ENCODE measurements around the gene NAT14. TPM values are rescaled to one million over a fixed set of nuclear protein-coding genes. Genes with fewer than 3 reads are reported as not detected.

Gene NAT14
- total RNA-seq, 1 donor from 2014 or later = 33.1 TPM

GRCh38 chr19:55441319-55441691 is 43.7 kb upstream of the NAT14 start:
- no peak overlapping the region for H3K27ac Mint-ChIP-seq (ENCODE audit: unreplicated experiment)
- H3K27me3 Mint-ChIP-seq (ENCODE audit: low read depth) = peaks cover 70% of the 10 kb centered on the region
- TF ChIP-seq, protein P1, sequence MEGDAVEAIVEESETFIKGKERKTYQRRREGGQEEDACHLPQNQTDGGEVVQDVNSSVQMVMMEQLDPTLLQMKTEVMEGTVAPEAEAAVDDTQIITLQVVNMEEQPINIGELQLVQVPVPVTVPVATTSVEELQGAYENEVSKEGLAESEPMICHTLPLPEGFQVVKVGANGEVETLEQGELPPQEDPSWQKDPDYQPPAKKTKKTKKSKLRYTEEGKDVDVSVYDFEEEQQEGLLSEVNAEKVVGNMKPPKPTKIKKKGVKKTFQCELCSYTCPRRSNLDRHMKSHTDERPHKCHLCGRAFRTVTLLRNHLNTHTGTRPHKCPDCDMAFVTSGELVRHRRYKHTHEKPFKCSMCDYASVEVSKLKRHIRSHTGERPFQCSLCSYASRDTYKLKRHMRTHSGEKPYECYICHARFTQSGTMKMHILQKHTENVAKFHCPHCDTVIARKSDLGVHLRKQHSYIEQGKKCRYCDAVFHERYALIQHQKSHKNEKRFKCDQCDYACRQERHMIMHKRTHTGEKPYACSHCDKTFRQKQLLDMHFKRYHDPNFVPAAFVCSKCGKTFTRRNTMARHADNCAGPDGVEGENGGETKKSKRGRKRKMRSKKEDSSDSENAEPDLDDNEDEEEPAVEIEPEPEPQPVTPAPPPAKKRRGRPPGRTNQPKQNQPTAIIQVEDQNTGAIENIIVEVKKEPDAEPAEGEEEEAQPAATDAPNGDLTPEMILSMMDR (IDR thresholded peaks at IDR 0.05) = no peak
- H3K4me1 Mint-ChIP-seq (ENCODE audit: low read depth) = peaks cover 14% of the 10 kb centered on the region
- DNase-seq (ENCODE audit: low spot score) = no peak
- no peak overlapping the region for H3K4me3 Mint-ChIP-seq (ENCODE audit: unreplicated experiment)
- peaks cover 3% of the 10 kb centered on the region for H3K9me3 Mint-ChIP-seq (ENCODE audit: low read depth)
- peaks cover 3% of the 10 kb centered on the region for H3K36me3 Mint-ChIP-seq (ENCODE audit: low read depth)

GRCh38 chr19:55441692-55442321 is 43.2 kb upstream of the NAT14 start:
- TF ChIP-seq, protein P1 (IDR thresholded peaks at IDR 0.05) = no peak
- Mint-ChIP-seq H3K4me1 (ENCODE audit: low read depth) (peaks cover 14% of the 10 kb centered on the region), H3K4me3 (ENCODE audit: unreplicated experiment) (no peak overlapping the region), H3K27me3 (ENCODE audit: low read depth) (peaks cover 67% of the 10 kb centered on the region), H3K27ac (ENCODE audit: unreplicated experiment) (no peak overlapping the region), H3K9me3 (ENCODE audit: low read depth) (peaks cover 3% of the 10 kb centered on the region), H3K36me3 (ENCODE audit: low read depth) (peaks cover 3% of the 10 kb centered on the region)
- DNase-seq (ENCODE audit: low spot score) = no peak

DNA sequence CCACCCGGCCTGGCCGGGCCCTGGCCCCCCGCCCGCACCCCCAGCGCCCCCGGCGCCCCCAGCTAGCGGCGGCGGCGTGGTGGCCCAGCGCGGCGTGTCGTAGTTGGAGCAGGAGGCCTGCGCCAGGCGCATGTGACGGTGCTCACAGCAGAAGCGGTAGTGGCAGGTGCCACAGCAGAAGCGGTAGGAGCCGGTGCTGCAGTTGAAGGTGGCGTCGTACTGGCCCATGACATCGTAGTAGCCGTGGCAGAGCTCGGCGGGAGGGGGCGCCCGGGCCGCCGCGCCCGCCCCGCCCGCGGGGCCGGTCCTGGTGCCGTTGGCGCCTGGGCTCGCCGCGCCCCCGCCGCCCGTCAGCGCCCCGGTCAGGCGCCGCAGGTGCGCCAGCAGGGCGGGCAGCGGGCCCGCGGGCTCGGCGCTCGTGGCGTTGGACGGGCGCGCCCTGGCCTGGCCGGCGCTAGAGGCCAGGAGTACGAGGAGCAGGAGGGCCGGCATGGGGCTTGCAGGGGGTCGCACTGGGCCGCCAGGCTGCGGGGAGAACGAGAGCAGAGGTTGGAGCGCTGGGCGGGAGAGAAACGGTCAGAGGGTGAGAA is 42.5 kb upstream of the NAT14 start:
- H3K9me3 Mint-ChIP-seq (ENCODE audit: low read depth) = no peaks in the 10 kb centered on the region
- H3K4me1 Mint-ChIP-seq (ENCODE audit: low read depth) = peaks cover 14% of the 10 kb centered on the region
- H3K4me3 Mint-ChIP-seq (ENCODE audit: unreplicated experiment) = no peak overlapping the region
- peaks cover 62% of the 10 kb centered on the region for H3K27me3 Mint-ChIP-seq (ENCODE audit: low read depth)
- peaks cover 3% of the 10 kb centered on the region for H3K36me3 Mint-ChIP-seq (ENCODE audit: low read depth)
- DNase-seq (ENCODE audit: low spot score) = no peak
- H3K27ac Mint-ChIP-seq (ENCODE audit: unreplicated experiment) = no peak overlapping the region
- TF ChIP-seq, protein P1 (IDR thresholded peaks at IDR 0.05) = no peak

- Mint-ChIP-seq H3K9me3 (ENCODE audit: low read depth) (no peaks in the 10 kb centered on the region), H3K36me3 (ENCODE audit: low read depth) (peaks cover 3% of the 10 kb centered on the region), H3K4me1 (ENCODE audit: low read depth) (peaks cover 14% of the 10 kb centered on the region), H3K27ac (ENCODE audit: unreplicated experiment) (no peak within 1 kb of the TSS), H3K27me3 (ENCODE audit: low read depth) (peaks cover 61% of the 10 kb centered on the region), H3K4me3 (ENCODE audit: unreplicated experiment) (no peak within 1 kb of the TSS)
- no peak for DNase-seq (ENCODE audit: low spot score)
- TF ChIP-seq, protein P1 (IDR thresholded peaks at IDR 0.05) = no peak
Observed at GRCh38 chr19:55443045-55443823, 41.8 kb upstream of the NAT14 start, which contains the start of gene SHISA7. Gene SHISA7 (minus strand): TSS chr19:55443300. CDS start chr19:55442863, 437 bp downstream.

DNA sequence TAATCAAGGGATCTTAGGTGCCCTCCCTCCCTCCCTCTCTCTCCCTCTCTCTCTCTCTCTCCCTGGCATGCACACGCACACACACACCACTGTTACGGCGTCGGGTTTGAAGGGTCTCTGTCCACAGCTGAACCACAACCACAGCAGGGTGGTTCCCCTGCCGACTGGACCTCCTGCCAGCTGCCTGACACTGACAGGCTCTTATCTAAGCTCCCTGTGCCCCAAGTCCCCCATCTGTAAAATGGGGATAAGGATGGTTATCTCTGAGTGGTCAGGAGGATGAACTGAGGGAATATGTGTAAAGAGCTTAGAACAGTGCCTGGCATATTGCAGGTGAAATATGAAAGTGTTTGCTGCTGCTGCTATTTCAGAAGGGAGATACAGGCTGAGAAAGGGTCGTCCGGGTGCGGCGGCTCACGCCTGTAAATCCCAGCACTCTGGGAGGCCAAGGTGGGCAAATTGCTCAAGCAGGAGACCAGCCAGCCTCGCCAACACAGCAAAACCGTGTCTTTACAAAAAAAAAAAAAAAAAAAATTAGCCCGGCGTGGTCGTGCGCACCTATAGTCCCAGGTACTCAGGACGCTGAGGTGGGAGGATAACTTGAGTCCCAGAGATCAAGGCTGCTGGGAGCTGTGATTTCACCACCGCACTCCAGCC is 41.0 kb upstream of the NAT14 start:
- TF ChIP-seq, protein P1 (IDR thresholded peaks at IDR 0.05) = no peak
- Mint-ChIP-seq H3K4me1 (ENCODE audit: low read depth) (peaks cover 14% of the 10 kb centered on the region), H3K9me3 (ENCODE audit: low read depth) (no peaks in the 10 kb centered on the region), H3K27me3 (ENCODE audit: low read depth) (peaks cover 57% of the 10 kb centered on the region), H3K27ac (ENCODE audit: unreplicated experiment) (no peak overlapping the region), H3K36me3 (ENCODE audit: low read depth) (peaks cover 3% of the 10 kb centered on the region), H3K4me3 (ENCODE audit: unreplicated experiment) (no peak overlapping the region)
- no peak for DNase-seq (ENCODE audit: low spot score)
